Erythroblast (primary cell): ENCODE measurements around the gene GAB1.

Source experiments
- GATA1 ChIP-seq: IDR thresholded peaks from 2 replicates; pipeline ENCODE4 v1.6.1; 2011; ENCODE audit warnings: low read depth, mild to moderate bottlenecking, control low read depth, low read length, moderate library complexity
- POLR2A ChIP-seq: IDR thresholded peaks from 2 replicates; pipeline ENCODE4 v1.6.1; 2011; ENCODE audit warnings: mild to moderate bottlenecking, low read length

DNA sequence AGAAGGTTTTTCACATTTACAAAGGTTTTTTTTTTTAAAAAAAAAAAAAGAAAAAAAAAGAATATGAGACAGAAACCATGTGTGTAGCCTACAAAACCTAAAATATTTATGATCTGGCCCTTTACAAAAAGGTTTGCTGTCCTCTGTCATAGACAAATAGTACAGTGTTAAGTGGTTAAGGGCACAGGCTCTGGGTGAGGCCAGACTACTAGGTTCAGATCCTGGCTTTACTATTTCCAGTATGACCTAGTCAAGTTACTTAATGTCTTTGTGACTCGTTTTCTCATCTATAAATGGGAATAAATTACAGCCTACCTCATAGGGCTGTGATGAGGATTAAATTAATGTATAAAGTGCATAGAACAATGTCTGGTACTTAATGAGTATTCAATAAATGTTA is 56.5 kb downstream of the GAB1 start:
- TF ChIP-seq POLR2A (no peak), GATA1 (no peak)
